Activated T-helper 1 cell treated with anti-CD3 and anti-CD28 coated beads, Interleukin-12 subunit alpha, Interleukin-12 subunit beta, Interleukin-2, Interleukin-4 antibody, amounts not matched to agents 30 ng/mL and 10 ng/mL and 1 ng/mL, durations not matched to agents 14 hours and 24 hours and 36 hours (primary cell): ENCODE measurements around the gene PRPS2. TPM values are rescaled to one million over a fixed set of nuclear protein-coding genes. Genes with fewer than 3 reads are reported as not detected.
A peak's percentile ranks its signal among the peaks of the same experiment; 100 is the strongest.

ENCODE experiments used
- DNase-seq: peaks from one replicate; pipeline ENCODE4 v3.0.0; 2021; ENCODE audit warnings: low spot score
- H3K27ac Mint-ChIP-seq: one replicate; pipeline ENCODE4 v1.8.0; 2021; ENCODE audit warnings: mild to moderate bottlenecking, mixed read lengths
- H3K27me3 Mint-ChIP-seq: one replicate; pipeline ENCODE4 v1.8.0; 2022; ENCODE audit warnings: mild to moderate bottlenecking, moderate library complexity, mixed read lengths; ENCODE audit not compliant: insufficient read depth
- H3K36me3 Mint-ChIP-seq: one replicate; pipeline ENCODE4 v1.8.0; 2021; ENCODE audit warnings: low read depth, mixed read lengths
- H3K4me1 Mint-ChIP-seq: one replicate; pipeline ENCODE4 v1.8.0; 2021; ENCODE audit warnings: low read depth, mixed read lengths
- H3K4me3 Mint-ChIP-seq: one replicate; pipeline ENCODE4 v1.8.0; 2021; ENCODE audit warnings: mild to moderate bottlenecking, moderate library complexity, mixed read lengths
- H3K9me3 Mint-ChIP-seq: one replicate; pipeline ENCODE4 v1.8.0; 2021; ENCODE audit warnings: mixed read lengths
- intact Hi-C: fragments of 100-400 bp; cut with micrococcal nuclease; formaldehyde crosslinking; loops from one replicate; pipeline ENCODE4 v1.15.1; 2024
- total RNA-seq: library from RNA; stranded (reverse); gene quantifications from 2 replicates; pipeline ENCODE4 v1.2.3, GENCODE V29; 2022

Gene PRPS2
- total RNA-seq, 1 donor from 2014 or later = 115 TPM

GRCh38 chrX:12789976-12790375 lies 1.2 kb upstream of the PRPS2 start:
- intact Hi-C loops = loop anchor here (5.0 to 10.0 kb wide), 5 partner anchors 102 to 1237 kb away; partner anchors contain the start of genes GEMIN8, MSL3, OFD1 and TCEANC
- peaks cover 32% of the 10 kb centered on the region for H3K4me1 Mint-ChIP-seq

GRCh38 chrX:12790885-12791256 lies 341 bp upstream of the PRPS2 start:
- H3K4me3 Mint-ChIP-seq = peak overlapping the region; percentile 85
- no peak for DNase-seq
- peaks cover 9% of the 10 kb centered on the region for H3K27me3 Mint-ChIP-seq
- H3K36me3 Mint-ChIP-seq = peaks cover 19% of the 10 kb centered on the region
- no peaks in the 10 kb centered on the region for H3K9me3 Mint-ChIP-seq
- intact Hi-C loops = loop anchor here (1.0 to 10.0 kb wide), 6 partner anchors 20 to 1236 kb away; partner anchors contain the start of genes GEMIN8, MSL3, OFD1 and TCEANC
- H3K4me1 Mint-ChIP-seq = peaks cover 41% of the 10 kb centered on the region
- peak overlapping the region; percentile 76 for H3K27ac Mint-ChIP-seq

More at GRCh38 chrX:12789976-12790375, 1.2 kb upstream of the PRPS2 start:
- no peak for DNase-seq
- no peaks in the 10 kb centered on the region for H3K9me3 Mint-ChIP-seq
- peaks cover 13% of the 10 kb centered on the region for H3K36me3 Mint-ChIP-seq
- no peak overlapping the region for H3K27ac Mint-ChIP-seq
- H3K4me3 Mint-ChIP-seq = peak overlapping the region; percentile 85
- peaks cover 13% of the 10 kb centered on the region for H3K27me3 Mint-ChIP-seq

DNA sequence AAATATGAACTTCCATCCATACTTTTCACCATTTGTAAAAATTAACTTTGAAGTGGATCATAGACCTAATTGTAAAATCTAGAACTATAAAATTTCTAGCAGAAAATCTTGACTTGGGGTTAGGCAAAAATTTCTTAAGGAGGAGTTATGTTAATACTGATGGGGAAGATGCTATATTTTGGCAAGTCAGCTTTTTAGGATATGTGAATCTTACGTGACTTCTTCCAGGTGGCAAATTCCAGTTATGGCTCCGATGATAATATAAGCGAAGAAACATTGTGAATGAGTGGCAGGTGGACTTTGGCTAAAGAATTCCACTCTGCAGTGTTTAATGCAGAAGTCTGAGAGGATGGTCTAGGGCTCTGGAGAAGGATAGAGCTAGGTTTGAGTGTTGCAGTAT lies 1.5 kb downstream of the PRPS2 start:
- H3K9me3 Mint-ChIP-seq = no peaks in the 10 kb centered on the region

GRCh38 chrX:12794654-12795053 lies 3.4 kb downstream of the PRPS2 start:
- peaks cover 30% of the 10 kb centered on the region for H3K36me3 Mint-ChIP-seq
- H3K4me1 Mint-ChIP-seq = peaks cover 41% of the 10 kb centered on the region
- no peak for DNase-seq
- H3K4me3 Mint-ChIP-seq = no peak overlapping the region
- intact Hi-C loops = loop anchor here (5.0 to 10.0 kb wide), 5 partner anchors 98 to 1233 kb away; partner anchors contain the start of genes GEMIN8, MSL3, OFD1 and TCEANC
- H3K9me3 Mint-ChIP-seq = no peaks in the 10 kb centered on the region
- no peak overlapping the region for H3K27ac Mint-ChIP-seq
- H3K27me3 Mint-ChIP-seq = peaks cover 2% of the 10 kb centered on the region

More for the DNA sequence above, 1.5 kb downstream of the PRPS2 start:
- intact Hi-C loops = loop anchor here (5.0 to 10.0 kb wide), 5 partner anchors 100 to 1235 kb away; partner anchors contain the start of genes GEMIN8, MSL3, OFD1 and TCEANC
- peak overlapping the region; percentile 74 for H3K27ac Mint-ChIP-seq
- DNase-seq = no peak
- peaks cover 19% of the 10 kb centered on the region for H3K36me3 Mint-ChIP-seq
- H3K27me3 Mint-ChIP-seq = peaks cover 8% of the 10 kb centered on the region
- peak overlapping the region; percentile 88 for H3K4me3 Mint-ChIP-seq
- H3K4me1 Mint-ChIP-seq = peaks cover 41% of the 10 kb centered on the region

- Mint-ChIP-seq H3K4me1 (peaks cover 33% of the 10 kb centered on the region), H3K36me3 (peaks cover 42% of the 10 kb centered on the region), H3K27ac (no peak overlapping the region)
These were observed 7.4 kb downstream of the PRPS2 start for GRCh38 chrX:12798601-12799000.

GRCh38 chrX:12799118-12799517 lies 7.9 kb downstream of the PRPS2 start:
- Mint-ChIP-seq H3K9me3 (no peaks in the 10 kb centered on the region), H3K36me3 (peaks cover 41% of the 10 kb centered on the region), H3K27ac (no peak overlapping the region), H3K4me1 (peaks cover 32% of the 10 kb centered on the region), H3K4me3 (no peak overlapping the region), H3K27me3 (no peaks in the 10 kb centered on the region)
- no peak for DNase-seq
- intact Hi-C loops = loop anchor here (10.0 kb wide), 1 partner anchor 936 kb away; the partner anchor contains the start of genes OFD1 and TRAPPC2

More at GRCh38 chrX:12798601-12799000, 7.4 kb downstream of the PRPS2 start:
- H3K9me3 Mint-ChIP-seq = no peaks in the 10 kb centered on the region
- H3K4me3 Mint-ChIP-seq = no peak overlapping the region
- intact Hi-C loops = loop anchor here (10.0 kb wide), 1 partner anchor 936 kb away; the partner anchor contains the start of genes OFD1 and TRAPPC2
- no peak for DNase-seq
- no peaks in the 10 kb centered on the region for H3K27me3 Mint-ChIP-seq

DNA sequence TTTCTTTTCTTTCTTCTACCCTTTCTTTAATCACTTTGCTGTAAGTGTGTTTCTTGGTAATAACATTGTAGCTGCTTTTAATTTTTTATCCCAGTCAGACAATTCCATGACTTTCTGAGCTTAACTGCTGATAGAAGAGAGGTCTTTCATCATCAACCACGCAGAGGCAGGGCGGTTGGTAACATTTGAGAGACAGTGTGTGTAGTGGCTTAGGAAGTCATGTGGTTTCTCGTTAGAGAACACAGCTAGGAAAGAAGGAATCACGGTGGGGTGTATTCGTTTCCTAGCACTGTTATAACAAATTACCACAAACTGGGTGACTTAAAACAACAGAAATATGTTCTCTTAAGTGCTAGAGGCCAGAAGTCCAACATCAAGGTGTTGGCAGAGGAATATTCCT lies 11.5 kb downstream of the PRPS2 start:
- intact Hi-C loops = no loop called here
- Mint-ChIP-seq H3K4me1 (peaks cover 17% of the 10 kb centered on the region), H3K27me3 (no peaks in the 10 kb centered on the region), H3K27ac (peak overlapping the region; percentile 81), H3K9me3 (no peaks in the 10 kb centered on the region), H3K36me3 (peaks cover 39% of the 10 kb centered on the region), H3K4me3 (peak overlapping the region; percentile 60)
- DNase-seq = no peak

DNA sequence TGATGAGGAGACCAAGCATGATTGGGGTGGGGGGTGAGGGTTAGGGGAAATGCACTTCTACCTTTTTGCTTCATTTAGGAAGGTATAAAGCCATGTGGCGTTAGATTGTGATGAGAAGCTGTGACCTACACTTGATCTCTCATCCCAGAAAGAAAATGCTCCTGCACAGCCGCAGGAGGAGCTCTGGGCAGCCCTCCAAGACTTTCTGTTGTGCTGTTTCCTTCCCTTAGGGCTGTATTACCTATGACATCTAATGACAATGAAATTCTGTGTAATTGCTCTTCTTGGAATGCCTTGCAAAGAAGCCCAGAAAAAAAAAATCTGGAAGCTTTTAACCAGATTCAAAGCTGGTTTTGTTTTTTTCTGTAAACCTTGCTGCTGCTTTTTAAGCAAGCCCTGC lies 13.4 kb downstream of the PRPS2 start:
- H3K27me3 Mint-ChIP-seq = no peaks in the 10 kb centered on the region
- H3K9me3 Mint-ChIP-seq = no peaks in the 10 kb centered on the region
- H3K4me1 Mint-ChIP-seq = peaks cover 17% of the 10 kb centered on the region
- no peak overlapping the region for H3K27ac Mint-ChIP-seq
- H3K36me3 Mint-ChIP-seq = peaks cover 33% of the 10 kb centered on the region
- intact Hi-C loops = no loop called here
- H3K4me3 Mint-ChIP-seq = no peak overlapping the region
- no peak for DNase-seq

DNA sequence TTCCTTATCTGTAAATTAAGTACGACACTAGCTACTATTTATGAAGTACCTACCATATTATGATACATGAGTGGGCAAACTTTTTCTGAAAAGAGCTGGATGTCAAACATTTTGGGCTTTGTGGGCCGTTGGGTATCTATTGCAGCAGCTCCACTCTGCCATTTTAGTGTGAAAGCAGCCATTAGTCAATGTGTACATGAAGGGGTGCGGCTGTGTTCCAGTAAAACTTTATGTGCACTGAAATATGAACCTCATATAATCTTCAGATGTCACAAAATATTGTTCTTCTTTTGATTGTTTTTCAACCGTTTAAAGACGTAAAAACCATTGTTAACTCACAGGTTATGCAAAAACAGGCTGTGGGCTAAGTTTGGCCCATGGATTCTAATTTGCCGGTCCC lies 14.1 kb downstream of the PRPS2 start:
- intact Hi-C loops = no loop called here

DNA sequence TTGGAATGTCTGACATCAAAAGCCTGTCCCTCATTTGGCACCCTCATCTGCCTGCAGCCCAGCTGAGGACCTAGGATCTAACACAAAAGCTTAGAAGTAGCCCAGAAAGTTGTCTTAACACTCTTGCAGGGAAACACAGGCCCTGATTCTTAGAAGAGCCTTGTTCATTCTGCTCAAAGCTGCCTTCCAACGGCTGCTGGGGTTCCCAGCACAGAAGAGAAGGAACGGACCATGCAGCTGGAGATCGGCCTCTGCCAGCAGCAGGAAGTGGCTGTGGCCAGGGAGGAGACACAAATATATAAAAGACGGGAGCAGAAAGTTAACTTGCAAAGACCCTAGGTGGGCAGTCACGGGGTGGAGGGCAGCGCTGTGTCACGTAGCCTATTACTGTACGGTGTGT lies 20.4 kb downstream of the PRPS2 start:
- H3K27me3 Mint-ChIP-seq = no peaks in the 10 kb centered on the region
- H3K4me1 Mint-ChIP-seq = peaks cover 34% of the 10 kb centered on the region
- H3K9me3 Mint-ChIP-seq = no peaks in the 10 kb centered on the region
- peak overlapping the region; percentile 36 for H3K27ac Mint-ChIP-seq
- H3K4me3 Mint-ChIP-seq = no peak overlapping the region
- DNase-seq = no peak
- intact Hi-C loops = no loop called here
- H3K36me3 Mint-ChIP-seq = peaks cover 29% of the 10 kb centered on the region

More for the DNA sequence above, 14.1 kb downstream of the PRPS2 start:
- no peaks in the 10 kb centered on the region for H3K27me3 Mint-ChIP-seq
- H3K27ac Mint-ChIP-seq = no peak overlapping the region
- H3K4me3 Mint-ChIP-seq = no peak overlapping the region
- peaks cover 31% of the 10 kb centered on the region for H3K36me3 Mint-ChIP-seq
- H3K9me3 Mint-ChIP-seq = no peaks in the 10 kb centered on the region
- H3K4me1 Mint-ChIP-seq = peaks cover 19% of the 10 kb centered on the region
- no peak for DNase-seq

DNA sequence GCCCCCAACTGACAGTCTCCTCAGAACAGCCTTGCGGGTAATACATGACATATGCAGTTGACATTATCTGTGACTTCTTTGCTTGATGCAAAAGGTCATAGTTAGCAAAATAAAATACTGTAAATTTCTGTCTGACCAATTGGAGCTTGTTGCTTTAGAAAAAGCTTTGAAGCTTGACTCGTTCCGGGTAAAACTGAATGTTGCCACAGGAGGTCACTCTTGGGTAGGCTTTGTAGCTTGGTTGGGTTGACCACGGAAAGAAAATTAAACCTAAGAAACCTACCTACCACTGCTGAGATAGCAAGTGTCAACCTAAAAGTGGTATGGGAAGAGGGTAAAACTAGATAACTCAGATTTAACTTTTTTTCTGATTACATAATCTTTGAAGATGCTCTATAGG lies 23.2 kb downstream of the PRPS2 start:
- no peak overlapping the region for H3K27ac Mint-ChIP-seq
- no peak overlapping the region for H3K4me3 Mint-ChIP-seq
- DNase-seq = peak; percentile 32
- H3K27me3 Mint-ChIP-seq = no peaks in the 10 kb centered on the region
- peaks cover 34% of the 10 kb centered on the region for H3K4me1 Mint-ChIP-seq
- H3K9me3 Mint-ChIP-seq = no peaks in the 10 kb centered on the region
- peaks cover 32% of the 10 kb centered on the region for H3K36me3 Mint-ChIP-seq
- intact Hi-C loops = loop anchor here (1.0 kb wide), 3 partner anchors 80 to 133 kb away; no protein-coding TSS in a partner anchor

DNA sequence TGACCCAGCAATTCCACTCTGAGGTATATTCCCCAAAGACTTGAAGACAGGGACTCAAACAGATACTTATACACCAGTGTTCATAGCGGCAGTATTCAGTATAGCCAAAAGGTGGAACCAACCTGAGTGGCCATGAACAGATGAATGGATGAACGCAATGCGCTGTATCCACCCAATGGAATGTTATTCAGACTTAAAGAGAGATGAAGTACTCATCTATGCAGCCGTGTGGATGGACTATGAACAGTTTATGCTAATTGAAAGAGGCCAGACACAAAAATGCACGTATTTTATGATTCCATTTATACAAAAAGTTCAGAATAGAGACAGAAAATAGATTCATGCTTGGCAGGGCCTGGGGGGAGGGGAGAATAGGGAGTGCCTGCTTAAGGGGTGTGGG lies 26.3 kb downstream of the PRPS2 start:
- intact Hi-C loops = no loop called here

DNA sequence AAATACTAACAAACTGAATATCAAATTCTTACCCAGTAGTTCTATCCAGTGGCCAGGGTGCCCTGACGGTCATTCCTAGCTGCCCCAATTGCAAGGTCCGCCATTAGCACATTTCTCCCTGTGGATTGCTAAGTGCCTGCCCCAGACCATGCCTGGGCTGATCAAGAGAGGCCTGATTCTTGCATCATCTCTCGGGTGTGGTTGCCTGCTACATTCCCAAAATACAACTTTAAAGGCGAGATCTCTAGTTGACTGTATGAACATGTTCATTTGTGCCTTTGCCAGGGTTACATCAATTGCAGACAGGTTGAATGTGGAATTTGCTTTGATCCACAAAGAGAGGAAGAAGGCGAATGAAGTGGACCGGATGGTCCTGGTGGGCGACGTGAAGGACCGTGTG lies 28.0 kb downstream of the PRPS2 start:
- no peak overlapping the region for H3K4me3 Mint-ChIP-seq
- no peak overlapping the region for H3K27ac Mint-ChIP-seq
- H3K36me3 Mint-ChIP-seq = peaks cover 39% of the 10 kb centered on the region
- peaks cover 5% of the 10 kb centered on the region for H3K4me1 Mint-ChIP-seq
- intact Hi-C loops = no loop called here
- H3K9me3 Mint-ChIP-seq = no peaks in the 10 kb centered on the region
- no peak for DNase-seq
- H3K27me3 Mint-ChIP-seq = no peaks in the 10 kb centered on the region

More for the DNA sequence above, 26.3 kb downstream of the PRPS2 start:
- Mint-ChIP-seq H3K36me3 (peaks cover 36% of the 10 kb centered on the region), H3K27ac (no peak overlapping the region), H3K4me3 (no peak overlapping the region), H3K9me3 (no peaks in the 10 kb centered on the region), H3K27me3 (no peaks in the 10 kb centered on the region), H3K4me1 (peaks cover 15% of the 10 kb centered on the region)
- DNase-seq = no peak
